Ishikawa (cell line): ENCODE measurements around the gene PHOSPHO1.

Experiments
- REST ChIP-seq: IDR thresholded peaks from 2 replicates; pipeline ENCODE4 v1.6.1; 2012; ENCODE audit warnings: low read depth, mild to moderate bottlenecking
- YY1 ChIP-seq: IDR thresholded peaks from 2 replicates; pipeline ENCODE4 v1.6.1; 2012; ENCODE audit warnings: low read depth

- TF ChIP-seq YY1 (no peak), REST (no peak)
These were observed 14.3 kb upstream of the PHOSPHO1 start for GRCh38 chr17:49244839-49245238.
